D721Med (cell line): Measurements from ENCODE around the gene FNIP1.

Source experiments
- DNase-seq: peaks from one replicate; pipeline ENCODE4 v3.0.0; 2011; ENCODE audit warnings: low spot score; ENCODE audit not compliant: insufficient read length
- FAIRE-seq: peaks from 2 replicates; lab custom pipeline; 2011; peaks lifted over from hg19 to GRCh38; lab: Jason Lieb, UNC
- TF ChIP-seq, protein P1 (sequence below): IDR thresholded peaks from 2 replicates; pipeline ENCODE4 v1.5.1; 2012; ENCODE audit warnings: mild to moderate bottlenecking, control low read depth; ENCODE audit not compliant: insufficient read depth; ENCODE audit errors: missing control alignments

The FNIP1 gene

DNA sequence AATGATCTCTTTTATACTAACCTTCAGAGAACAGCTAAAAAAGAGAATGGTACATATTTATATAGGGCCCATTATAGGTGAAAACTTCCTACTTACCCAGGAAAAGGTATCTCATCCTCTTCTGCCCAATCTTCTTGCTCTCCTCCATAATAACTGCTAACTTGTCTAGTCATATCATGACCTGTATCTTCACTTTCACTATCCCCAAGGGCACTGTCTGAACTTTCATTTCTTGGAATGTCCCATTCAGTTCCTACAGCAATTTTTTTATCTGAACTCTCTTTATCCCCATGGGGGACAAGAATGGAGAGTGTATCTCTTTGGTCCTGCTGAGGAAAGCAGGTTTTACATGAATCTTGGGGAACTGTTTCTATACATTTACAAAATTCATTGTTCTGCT, 125.4 kb downstream of the FNIP1 start:
- no peak for DNase-seq
- no peak for FAIRE-seq
- TF ChIP-seq, protein P1, sequence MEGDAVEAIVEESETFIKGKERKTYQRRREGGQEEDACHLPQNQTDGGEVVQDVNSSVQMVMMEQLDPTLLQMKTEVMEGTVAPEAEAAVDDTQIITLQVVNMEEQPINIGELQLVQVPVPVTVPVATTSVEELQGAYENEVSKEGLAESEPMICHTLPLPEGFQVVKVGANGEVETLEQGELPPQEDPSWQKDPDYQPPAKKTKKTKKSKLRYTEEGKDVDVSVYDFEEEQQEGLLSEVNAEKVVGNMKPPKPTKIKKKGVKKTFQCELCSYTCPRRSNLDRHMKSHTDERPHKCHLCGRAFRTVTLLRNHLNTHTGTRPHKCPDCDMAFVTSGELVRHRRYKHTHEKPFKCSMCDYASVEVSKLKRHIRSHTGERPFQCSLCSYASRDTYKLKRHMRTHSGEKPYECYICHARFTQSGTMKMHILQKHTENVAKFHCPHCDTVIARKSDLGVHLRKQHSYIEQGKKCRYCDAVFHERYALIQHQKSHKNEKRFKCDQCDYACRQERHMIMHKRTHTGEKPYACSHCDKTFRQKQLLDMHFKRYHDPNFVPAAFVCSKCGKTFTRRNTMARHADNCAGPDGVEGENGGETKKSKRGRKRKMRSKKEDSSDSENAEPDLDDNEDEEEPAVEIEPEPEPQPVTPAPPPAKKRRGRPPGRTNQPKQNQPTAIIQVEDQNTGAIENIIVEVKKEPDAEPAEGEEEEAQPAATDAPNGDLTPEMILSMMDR: no peak

DNA sequence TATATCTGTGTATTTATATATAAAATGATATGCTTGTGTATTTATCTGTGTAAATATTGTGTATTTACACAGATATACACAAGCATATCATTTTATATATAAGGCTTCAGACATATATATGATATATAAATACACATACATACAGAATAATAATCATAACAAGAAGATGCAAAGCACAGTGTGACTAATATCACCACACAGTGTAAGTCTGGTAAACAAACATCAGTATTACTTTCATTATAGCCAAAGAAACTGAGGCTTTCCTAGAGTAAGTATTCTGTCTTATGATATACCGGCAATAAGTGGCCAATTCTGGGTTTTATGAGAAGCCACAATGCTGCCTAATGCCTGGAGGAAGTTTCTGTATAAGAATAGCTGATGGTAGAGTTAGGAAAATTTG, 131.9 kb downstream of the FNIP1 start:
- FAIRE-seq: no peak
- no peak for DNase-seq
- TF ChIP-seq, protein P1: no peak

DNA sequence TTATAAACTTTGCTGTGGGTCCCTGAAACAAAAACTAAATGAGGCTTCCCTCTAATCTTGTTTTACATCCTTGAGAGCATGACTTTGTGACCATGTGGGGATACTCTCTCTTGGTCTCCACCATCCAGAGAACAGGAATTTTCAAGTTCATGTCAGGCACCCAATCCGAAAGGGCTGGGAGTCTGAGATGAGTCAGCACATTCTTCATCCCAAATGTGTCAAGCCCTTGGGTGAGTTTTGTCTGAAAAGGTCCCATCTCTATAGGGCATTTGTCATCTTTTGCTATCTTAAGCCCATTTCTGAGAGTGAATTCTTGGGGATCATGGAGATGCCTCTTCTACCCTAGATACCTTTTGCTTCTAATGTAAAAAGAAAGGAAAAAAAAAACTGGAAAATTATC, 134.9 kb downstream of the FNIP1 start:
- TF ChIP-seq, protein P1: no peak
- FAIRE-seq: no peak
- no peak for DNase-seq

DNA sequence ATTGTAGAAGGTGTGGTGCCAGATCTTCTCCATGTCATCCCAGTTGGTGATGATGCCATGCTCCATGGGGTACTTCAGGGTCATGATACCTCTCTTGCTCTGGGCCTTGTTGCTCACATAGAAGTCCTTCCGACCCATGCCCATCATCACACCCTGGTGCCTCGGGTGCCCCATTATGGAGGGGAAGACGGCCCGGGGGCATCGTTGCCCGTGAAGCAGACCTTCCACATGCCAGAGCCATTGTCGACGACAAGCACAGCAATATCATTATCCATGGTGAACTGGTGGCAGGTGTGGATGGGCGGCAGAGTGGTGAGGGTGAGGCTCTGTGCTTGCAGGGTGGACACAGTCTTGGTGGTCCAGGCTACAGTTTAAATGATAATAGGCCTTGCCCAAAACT, 137.0 kb downstream of the FNIP1 start:
- no peak for FAIRE-seq
- DNase-seq: no peak
- TF ChIP-seq, protein P1: no peak

GRCh38 chr5:131659290-131659689, 137.5 kb downstream of the FNIP1 start:
- DNase-seq: no peak
- TF ChIP-seq, protein P1: no peak
- FAIRE-seq: no peak

- FAIRE-seq (no peak), DNase-seq (no peak)
- TF ChIP-seq, protein P1: no peak
Measured at GRCh38 chr5:131654776-131655175, 142.0 kb downstream of the FNIP1 start.

- no peak for FAIRE-seq
- DNase-seq: no peak
- TF ChIP-seq, protein P1: no peak
Measured at GRCh38 chr5:131654309-131654708, 142.5 kb downstream of the FNIP1 start.
